HepG2 (cell line): ENCODE measurements around the gene ZC3H8. TPM values are rescaled to one million over a fixed set of nuclear protein-coding genes. Genes with fewer than 3 reads are reported as not detected.

ENCODE experiments used
- BCL6 ChIP-seq: IDR thresholded peaks from 2 replicates; pipeline ENCODE4 v1.6.1; 2016; ENCODE audit warnings: missing genetic modification reagents, missing compliant biosample characterization
- ELF4 ChIP-seq: sonication (generic); formaldehyde crosslinking; IDR thresholded peaks from 2 replicates; pipeline ENCODE4 v1.5.0; 2020; ENCODE audit warnings: missing genetic modification reagents, mild to moderate bottlenecking, moderate library complexity, borderline replicate concordance
- FOXM1 ChIP-seq: sonication (generic); formaldehyde crosslinking; IDR thresholded peaks from 2 replicates; pipeline ENCODE4 v1.5.0; 2020; ENCODE audit warnings: missing genetic modification reagents
- HOXA9 ChIP-seq: sonication (generic); formaldehyde crosslinking; IDR thresholded peaks from 2 replicates; pipeline ENCODE4 v1.8.1; 2022; ENCODE audit warnings: missing genetic modification reagents, mild to moderate bottlenecking, moderate library complexity, borderline replicate concordance
- KLF11 ChIP-seq: IDR thresholded peaks from 2 replicates; pipeline ENCODE4 v1.6.1; 2016; ENCODE audit warnings: missing compliant biosample characterization
- MEF2D ChIP-seq: sonication (generic); formaldehyde crosslinking; IDR thresholded peaks from 2 replicates; pipeline ENCODE4 v1.5.1; 2020; ENCODE audit warnings: mild to moderate bottlenecking, missing genetic modification reagents
- MXI1 ChIP-seq: IDR thresholded peaks from 3 replicates; pipeline ENCODE4 v1.6.1; 2012; ENCODE audit warnings: low read depth, low read length, inconsistent platforms, borderline replicate concordance
- RERE ChIP-seq: IDR thresholded peaks from 2 replicates; pipeline ENCODE4 v1.6.1; 2016; ENCODE audit warnings: low read depth, missing genetic modification reagents, missing compliant biosample characterization
- SOX6 ChIP-seq, 2 experiments: fragments of 450-650 bp in 1 of 2; sonication (generic) in 1 of 2; formaldehyde crosslinking in 1 of 2; IDR thresholded peaks; 2 replicates each; pipeline versions ENCODE4 v1.4.0 to v1.6.1; 2017 to 2020; ENCODE audit warnings: antibody characterized with exemption in 1 of 2, mild to moderate bottlenecking in 1 of 2, missing genetic modification reagents in 1 of 2
- ZBTB4 ChIP-seq: sonication (generic); formaldehyde crosslinking; IDR thresholded peaks from 2 replicates; pipeline ENCODE4 v1.4.0; 2020; ENCODE audit warnings: missing genetic modification reagents, mild to moderate bottlenecking, borderline replicate concordance
- ZFP37 ChIP-seq: sonication (generic); formaldehyde crosslinking; IDR thresholded peaks from 2 replicates; pipeline ENCODE4 v1.4.0; 2020; ENCODE audit warnings: missing genetic modification reagents, borderline replicate concordance
- ZFX ChIP-seq: sonication (generic); formaldehyde crosslinking; IDR thresholded peaks from 2 replicates; pipeline ENCODE4 v1.4.0; 2020; ENCODE audit warnings: mild to moderate bottlenecking, low read depth, missing genetic modification reagents, moderate library complexity
- ZNF382 ChIP-seq: sonication (generic); formaldehyde crosslinking; IDR thresholded peaks from 2 replicates; pipeline ENCODE4 v1.5.0; 2020; ENCODE audit warnings: missing genetic modification reagents, mild to moderate bottlenecking, borderline replicate concordance
- ZNF615 ChIP-seq: sonication (generic); formaldehyde crosslinking; IDR thresholded peaks from 2 replicates; pipeline ENCODE4 v1.5.0; 2020; ENCODE audit warnings: mild to moderate bottlenecking, missing genetic modification reagents, borderline replicate concordance
- ZNF672 ChIP-seq: sonication (generic); formaldehyde crosslinking; IDR thresholded peaks from 2 replicates; pipeline ENCODE4 v1.8.1; 2022; ENCODE audit warnings: missing genetic modification reagents
- ZNF724P ChIP-seq: sonication (generic); formaldehyde crosslinking; IDR thresholded peaks from 2 replicates; pipeline ENCODE4 v1.8.0; 2022; ENCODE audit warnings: missing genetic modification reagents, borderline replicate concordance
- ZSCAN21 ChIP-seq: sonication (generic); formaldehyde crosslinking; IDR thresholded peaks from 2 replicates; pipeline ENCODE4 v1.8.0; 2022; ENCODE audit warnings: mild to moderate bottlenecking, missing genetic modification reagents, moderate library complexity, borderline replicate concordance
- polyA plus RNA-seq, 8 experiments: library from polyadenylated mRNA; depleted of rRNA in 3 of 8; stranded (reverse) in 7 of 8; unstranded in 1 of 8; fragments of >200 nt; fragmentation: Illumina TruSeq in 4 of 8; extraction: Trizol in 4 of 8; gene quantifications; 2 replicates each; pipeline versions ENCODE4 v1.2.1 to v1.2.3, GENCODE V29; 2011 to 2016; ENCODE audit warnings: low read depth in 4 of 8, missing spikeins in 1 of 8, mixed read lengths in 1 of 8; ENCODE audit not compliant: insufficient read depth in 1 of 8
- total RNA-seq, 5 experiments: library from RNA; depleted of rRNA; stranded (reverse); fragments of >200 nt; fragmentation: Illumina TruSeq; extraction: Trizol; gene quantifications; 2 replicates each; pipeline ENCODE4 v1.2.3, GENCODE V29; 2016; ENCODE audit warnings: low read depth in 1 of 5
- TF ChIP-seq, protein P1 (sequence below), 2 experiments: sonication (generic) in 1 of 2; formaldehyde crosslinking in 1 of 2; IDR thresholded peaks; 2 replicates each; pipeline versions ENCODE4 v1.4.0 to v1.6.1; 2018 to 2020; ENCODE audit warnings: missing genetic modification reagents in 2 of 2, borderline replicate concordance in 1 of 2, low read depth in 1 of 2, mild to moderate bottlenecking in 1 of 2, missing biosample characterization in 1 of 2

ZC3H8 gene
- total and polyA plus RNA-seq, 2 of the 13 experiments (the other 11 are each of a cell fraction or from before 2014, with no cell fraction given): 4.5 to 17.0 TPM

GRCh38 chr2:112275311-112275886 lies 20.6 kb upstream of the ZC3H8 start, which contains the start of gene ZC3H6 (continued):
- TF ChIP-seq, protein P1, sequence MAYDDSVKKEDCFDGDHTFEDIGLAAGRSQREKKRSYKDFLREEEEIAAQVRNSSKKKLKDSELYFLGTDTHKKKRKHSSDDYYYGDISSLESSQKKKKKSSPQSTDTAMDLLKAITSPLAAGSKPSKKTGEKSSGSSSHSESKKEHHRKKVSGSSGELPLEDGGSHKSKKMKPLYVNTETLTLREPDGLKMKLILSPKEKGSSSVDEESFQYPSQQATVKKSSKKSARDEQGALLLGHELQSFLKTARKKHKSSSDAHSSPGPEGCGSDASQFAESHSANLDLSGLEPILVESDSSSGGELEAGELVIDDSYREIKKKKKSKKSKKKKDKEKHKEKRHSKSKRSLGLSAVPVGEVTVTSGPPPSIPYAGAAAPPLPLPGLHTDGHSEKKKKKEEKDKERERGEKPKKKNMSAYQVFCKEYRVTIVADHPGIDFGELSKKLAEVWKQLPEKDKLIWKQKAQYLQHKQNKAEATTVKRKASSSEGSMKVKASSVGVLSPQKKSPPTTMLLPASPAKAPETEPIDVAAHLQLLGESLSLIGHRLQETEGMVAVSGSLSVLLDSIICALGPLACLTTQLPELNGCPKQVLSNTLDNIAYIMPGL (CRISPR knock-in tag; IDR thresholded peaks at IDR 0.05; ENCODE audit: borderline replicate concordance in 1 of 2, low read depth in 1 of 2): peak; percentile 98 to 99
- peak; percentile 91 for TF ChIP-seq ZFX
- TF ChIP-seq FOXM1 (CRISPR knock-in tag): no peak
- TF ChIP-seq KLF11 (CRISPR knock-in tag): peak; percentile 97; the same call in 1 of the 2 replicates
- no peak for TF ChIP-seq SOX6 (IDR thresholded peaks at IDR 0.05)
- peak; percentile 86 for TF ChIP-seq SOX6 (CRISPR knock-in tag; IDR thresholded peaks at IDR 0.05)
- peak; percentile 87 for TF ChIP-seq HOXA9 (CRISPR knock-in tag)
- TF ChIP-seq MEF2D (CRISPR knock-in tag): peak; percentile 96; the same call in 1 of the 2 replicates
- peak; percentile 49; the same call in 1 of the 2 replicates for TF ChIP-seq ZFP37 (CRISPR knock-in tag)
- TF ChIP-seq ZSCAN21 (CRISPR knock-in tag): peak; percentile 90
- peak; percentile 98 for TF ChIP-seq ZNF615 (CRISPR knock-in tag)
- peak; percentile 81; the same call in 2 of the 3 replicates for TF ChIP-seq MXI1
- no peak for TF ChIP-seq RERE (CRISPR knock-in tag)
- TF ChIP-seq ELF4 (CRISPR knock-in tag): 0 out of 2 replicates have a peak, but pooled peaks have one; percentile 55
- no peak; the same call in 1 of the 2 replicates for TF ChIP-seq ZNF382 (CRISPR knock-in tag)
- TF ChIP-seq ZBTB4 (CRISPR knock-in tag): peak; percentile 95
- peak; percentile 98 for TF ChIP-seq ZNF724P (CRISPR knock-in tag)
- TF ChIP-seq ZNF672 (CRISPR knock-in tag): 0 out of 2 replicates have a peak, but pooled peaks have one; percentile 28
- no peak; the same call in none of the 2 replicates for TF ChIP-seq BCL6 (CRISPR knock-in tag)
